GM18867 (cell line): Measurements from ENCODE around the gene NHEJ1.

Source experiments
- ATAC-seq: cut with Tn5 transposase; IDR thresholded peaks from one replicate; pipeline ENCODE4 v1.9.1; 2021; ENCODE audit warnings: mild to moderate bottlenecking, moderate library complexity; ENCODE audit not compliant: unreplicated experiment

Gene NHEJ1

GRCh38 chr2:219094171-219094570, 66.4 kb downstream of the NHEJ1 start:
- ATAC-seq, result no peak

GRCh38 chr2:219090436-219091299, 69.9 kb downstream of the NHEJ1 start:
- ATAC-seq, result no peak

DNA sequence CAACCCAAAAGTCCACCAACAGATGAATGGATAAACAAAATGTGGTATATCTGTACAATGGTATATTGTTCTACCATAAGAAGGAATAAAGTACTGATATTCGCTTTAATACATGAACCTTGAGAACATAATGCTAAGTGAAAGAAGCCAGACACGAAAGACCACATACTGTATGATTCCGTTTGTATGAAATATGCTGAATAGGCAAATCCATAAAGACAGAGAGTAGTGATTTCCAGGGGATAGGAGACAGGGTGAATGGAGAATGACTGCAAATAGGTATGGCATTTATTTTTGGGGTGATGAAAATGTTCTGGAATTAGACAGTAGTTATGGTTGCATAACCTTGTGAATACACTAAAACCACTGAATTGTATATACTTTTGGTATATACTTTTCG, 71.3 kb downstream of the NHEJ1 start:
- ATAC-seq, result no peak

DNA sequence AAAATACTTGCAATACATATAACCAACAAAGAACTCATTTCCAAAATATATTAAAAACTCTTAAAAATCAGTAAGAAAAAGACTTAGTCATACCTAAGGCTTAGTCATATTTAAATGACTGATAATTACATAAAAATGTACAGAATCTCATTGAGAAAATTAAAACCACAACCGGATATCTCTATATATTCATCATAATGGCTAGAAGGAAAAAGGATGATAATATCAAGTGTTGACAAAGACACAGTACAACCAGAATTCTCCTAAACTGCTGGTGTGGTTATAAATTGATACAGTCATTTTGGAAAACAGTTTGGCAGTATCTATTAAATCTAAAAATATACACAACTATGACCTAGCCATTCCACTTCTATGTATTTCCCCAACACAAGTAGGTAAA, 72.8 kb downstream of the NHEJ1 start:
- ATAC-seq, result no peak

- no peak for ATAC-seq
These were observed 73.3 kb downstream of the NHEJ1 start for GRCh38 chr2:219087361-219087760.

DNA sequence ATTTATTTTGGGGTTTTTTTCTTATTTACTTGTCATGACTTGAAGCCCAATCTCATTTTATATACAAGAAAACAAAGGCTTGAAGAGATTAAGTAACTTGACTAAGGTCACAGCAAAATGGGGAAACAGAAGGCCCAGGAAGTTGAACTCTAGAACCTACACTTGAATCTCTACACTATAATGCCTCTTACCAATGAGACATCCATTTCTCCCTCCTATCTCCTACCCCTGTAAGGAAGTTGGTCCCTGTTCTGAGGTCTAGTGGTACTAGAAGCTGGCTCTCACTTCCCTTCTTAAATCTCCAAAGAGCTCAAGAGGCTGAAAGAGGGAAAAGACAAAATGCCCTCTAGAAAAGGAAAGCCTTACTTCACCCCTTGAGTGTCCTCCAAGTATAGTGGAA, 74.4 kb downstream of the NHEJ1 start:
- ATAC-seq, result no peak

DNA sequence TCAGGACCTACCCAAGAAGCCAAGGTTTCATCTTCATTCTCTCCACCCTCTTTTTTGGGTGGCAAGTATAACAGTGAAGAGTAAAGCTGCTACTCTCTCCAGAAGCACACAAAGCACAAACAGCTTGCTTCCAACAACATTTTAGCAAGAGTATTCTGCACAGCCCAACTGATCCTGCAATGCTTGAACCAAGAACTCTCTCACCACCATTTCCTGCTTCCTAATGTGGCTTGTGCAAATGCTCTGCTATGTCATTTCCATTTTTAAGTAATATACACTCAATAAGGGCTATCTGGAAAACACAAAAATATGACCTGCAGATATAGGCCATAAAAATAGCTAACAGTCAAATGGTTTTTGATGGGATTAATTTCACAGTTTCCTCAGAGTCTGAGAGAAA, 75.8 kb downstream of the NHEJ1 start:
- no peak for ATAC-seq

DNA sequence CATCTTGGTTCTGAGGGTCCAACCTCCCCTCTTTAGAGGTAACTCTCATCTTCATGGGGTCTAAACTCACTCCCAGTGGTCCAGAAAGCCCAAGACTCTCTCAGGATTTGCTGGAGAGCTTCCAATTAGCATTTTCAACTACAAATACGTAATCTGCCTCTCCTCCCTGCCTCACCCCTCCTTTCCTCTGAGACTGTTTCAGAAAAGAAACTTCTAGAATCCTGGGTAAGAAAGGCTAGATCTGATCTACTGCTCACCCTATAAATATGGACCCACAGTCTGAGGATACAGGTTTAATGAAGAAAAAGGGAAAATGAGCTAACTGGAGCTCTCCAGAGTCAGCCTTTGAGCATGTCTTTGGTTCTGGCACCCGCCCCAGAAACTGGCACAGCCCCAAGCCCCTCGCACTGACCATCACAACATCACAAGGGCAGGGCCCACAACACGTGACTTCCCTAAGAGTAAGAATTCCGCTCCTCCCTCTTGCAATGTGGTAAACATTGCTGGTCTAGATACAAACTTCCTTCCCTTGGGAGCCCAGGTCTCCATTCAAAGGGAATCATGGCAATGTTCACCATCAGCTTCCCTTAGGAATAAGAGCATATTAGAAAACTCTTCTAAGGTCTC, 78.2 kb downstream of the NHEJ1 start:
- ATAC-seq, result no peak

GRCh38 chr2:219081701-219082331, 78.8 kb downstream of the NHEJ1 start:
- no peak for ATAC-seq

- no peak for ATAC-seq
These were observed 79.5 kb downstream of the NHEJ1 start for GRCh38 chr2:219081096-219081495.

DNA sequence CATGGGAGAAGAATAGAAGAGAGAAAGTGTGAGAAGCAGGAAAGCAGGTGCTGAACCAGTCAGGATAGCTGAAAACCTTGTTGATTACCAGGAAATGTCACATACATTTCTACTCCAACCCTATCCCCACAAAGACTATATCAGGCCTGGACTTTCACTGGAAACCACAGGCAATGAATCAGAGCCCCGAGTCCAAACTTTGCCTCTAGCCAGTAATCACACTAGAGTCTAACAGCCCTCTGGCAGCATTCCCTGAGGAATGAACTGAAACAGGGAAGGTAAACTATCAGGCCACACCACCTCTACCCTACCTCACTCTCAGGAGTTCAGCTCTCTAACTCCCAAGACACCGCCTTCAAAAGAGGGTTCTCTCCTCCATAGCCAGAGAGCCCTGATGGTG, 81.2 kb downstream of the NHEJ1 start:
- no peak for ATAC-seq

- ATAC-seq, result no peak
These were observed 81.7 kb downstream of the NHEJ1 start for GRCh38 chr2:219078951-219079350.

DNA sequence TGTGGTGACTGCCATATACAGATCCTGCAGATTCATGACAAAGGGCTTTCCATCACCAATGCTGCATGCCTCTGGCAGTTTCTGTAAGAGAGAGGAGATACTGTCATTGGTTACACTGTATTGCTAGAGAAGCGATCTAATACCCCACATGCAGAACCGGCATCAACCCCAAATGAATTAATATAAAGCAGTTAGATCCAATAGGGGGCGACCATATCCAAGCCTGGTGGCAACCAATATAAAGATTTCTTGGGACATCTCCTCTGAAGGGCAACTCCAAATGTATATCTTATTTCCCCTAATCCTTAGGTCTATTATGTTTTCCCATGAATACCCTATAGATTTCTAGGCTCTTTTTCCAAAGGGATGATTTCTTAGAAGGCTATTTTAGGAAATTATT, 82.5 kb downstream of the NHEJ1 start:
- ATAC-seq, result no peak

- ATAC-seq, result no peak
These were observed 84.4 kb downstream of the NHEJ1 start for GRCh38 chr2:219076253-219076652.

DNA sequence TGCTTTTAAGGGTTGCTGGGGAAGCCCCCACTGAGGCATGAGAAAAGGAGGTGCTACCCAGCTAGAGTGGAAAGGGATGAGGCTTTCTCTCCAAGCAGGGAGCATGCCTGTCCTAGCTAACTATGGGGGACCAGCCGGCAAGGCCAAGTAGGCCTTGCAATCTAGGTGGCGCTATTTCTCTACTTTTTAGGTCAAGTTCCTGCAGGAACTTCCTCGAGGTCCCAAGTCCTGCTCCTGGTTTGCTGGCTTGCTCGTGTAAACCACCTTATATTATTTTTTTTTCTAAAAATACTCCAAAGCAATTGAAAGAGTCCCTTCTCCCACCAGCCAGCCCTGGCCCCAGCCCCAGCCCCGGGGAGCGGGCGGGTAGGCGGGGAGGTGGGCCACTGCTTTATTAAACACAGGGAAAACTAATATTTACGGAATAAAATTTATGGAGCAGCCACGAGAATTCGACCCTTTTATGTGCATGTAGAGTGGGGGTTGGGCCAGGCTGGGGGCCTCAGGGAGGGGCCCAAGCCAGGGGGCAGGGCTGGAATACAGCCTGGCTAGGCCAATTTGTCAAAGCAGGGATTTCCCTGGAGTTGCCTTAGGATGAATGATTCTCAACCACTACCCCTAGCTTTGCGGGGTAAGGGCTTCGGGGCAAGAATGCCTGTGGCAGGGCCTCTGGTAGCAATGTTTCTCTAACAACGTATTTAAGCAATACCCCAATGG, 87.0 kb downstream of the NHEJ1 start:
- ATAC-seq, result no peak

- no peak for ATAC-seq
These were observed 87.8 kb downstream of the NHEJ1 start for GRCh38 chr2:219072741-219073250.

DNA sequence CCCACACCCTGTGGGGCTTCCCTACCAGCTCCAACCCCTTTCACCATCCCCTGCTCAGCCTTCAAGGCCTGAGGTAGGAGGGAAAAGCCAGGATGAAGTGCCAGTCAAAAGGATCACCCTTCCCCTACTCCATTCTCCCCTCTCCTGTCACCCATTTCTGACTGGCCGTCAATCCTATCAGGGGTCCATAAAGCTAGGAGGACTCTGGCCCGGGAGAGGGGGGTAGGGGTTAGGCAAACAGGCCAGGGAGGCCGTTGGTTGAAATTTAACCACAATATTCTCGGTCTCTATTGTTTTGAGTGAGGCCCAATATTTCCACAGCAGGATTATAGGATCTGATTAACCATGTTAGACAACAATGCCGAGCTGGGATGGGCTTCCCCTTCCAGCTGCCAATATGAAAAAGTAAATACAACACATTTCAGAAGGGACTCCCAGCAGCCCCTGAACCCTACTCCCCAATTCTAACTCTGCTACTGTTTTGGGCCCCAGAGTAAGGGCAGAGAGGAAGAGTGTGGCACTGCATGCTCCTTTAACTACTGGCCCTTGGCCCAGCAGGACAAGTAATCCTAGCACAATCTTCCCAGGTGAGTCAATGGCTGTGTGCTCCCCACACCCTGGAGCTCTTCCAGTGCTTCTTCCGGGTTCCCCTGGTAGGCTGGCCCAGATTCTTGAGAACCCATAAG, 89.3 kb downstream of the NHEJ1 start:
- no peak for ATAC-seq

GRCh38 chr2:219065484-219065883, 95.1 kb downstream of the NHEJ1 start:
- no peak for ATAC-seq

GRCh38 chr2:219062081-219062480, 98.5 kb downstream of the NHEJ1 start:
- ATAC-seq, result no peak
